Gastroesophageal sphincter (tissue), 4 donors: ENCODE results near the gene ZNF497. TPM values are rescaled to one million over a fixed set of nuclear protein-coding genes. Genes with fewer than 3 reads are reported as not detected.

Source experiments
- ATAC-seq: fragments of 150-250 bp; one replicate; pipeline ENCODE4 v1.9.1; 2016; ENCODE audit warnings: mild to moderate bottlenecking, moderate library complexity
- H3K27ac ChIP-seq, 4 donors: fragments of 200-600 bp; sonication (generic) in 3 of 4; 1 replicate in 3 of 4; 2 replicates in 1 of 4; pipeline ENCODE4 v1.5.1; 2016 to 2019
- H3K27me3 ChIP-seq: fragments of 200-600 bp; sonication (generic); one replicate; pipeline ENCODE4 v1.5.1; 2019
- H3K36me3 ChIP-seq, 2 donors: fragments of 200-600 bp; sonication (generic); one replicate each; pipeline ENCODE4 v1.5.1; 2019; ENCODE audit warnings: control low read depth in 1 of 2
- H3K4me1 ChIP-seq, 3 donors: fragments of 200-600 bp; sonication (generic); 1 replicate in 2 of 3; 2 replicates in 1 of 3; pipeline ENCODE4 v1.5.1; 2016 to 2019; ENCODE audit warnings: control low read depth in 2 of 3
- H3K4me3 ChIP-seq, 2 donors: fragments of 200-600 bp; sonication (generic); one replicate each; pipeline ENCODE4 v1.5.1; 2019; ENCODE audit warnings: mild to moderate bottlenecking in 1 of 2, moderate library complexity in 1 of 2
- H3K9me3 ChIP-seq, 3 donors: fragments of 200-600 bp; sonication (generic); one replicate each; pipeline ENCODE4 v1.5.1; 2017 to 2019; ENCODE audit warnings: control low read depth in 2 of 3
- CTCF ChIP-seq, 4 experiments: fragments of 200-600 bp in 2 of 4; fragments of 450-650 bp in 2 of 4; sonication (generic) in 1 of 4; IDR thresholded peaks; one replicate each; pipeline ENCODE4 v1.5.1; 2017 to 2019; ENCODE audit warnings: antibody characterized with exemption in 4 of 4, mild to moderate bottlenecking in 2 of 4, moderate library complexity in 2 of 4
- EP300 ChIP-seq: sonication (generic); formaldehyde crosslinking; IDR thresholded peaks from one replicate; pipeline ENCODE4 v1.6.1; 2017; ENCODE audit warnings: antibody characterized with exemption, mild to moderate bottlenecking
- POLR2A ChIP-seq, 2 donors: fragments of 450-650 bp; IDR thresholded peaks; one replicate each; pipeline ENCODE4 v1.6.1; 2017; ENCODE audit warnings: antibody characterized with exemption in 2 of 2, mild to moderate bottlenecking in 2 of 2, moderate library complexity in 1 of 2
- POLR2AphosphoS5 ChIP-seq: sonication (generic); formaldehyde crosslinking; IDR thresholded peaks from one replicate; pipeline ENCODE4 v1.6.1; 2017; ENCODE audit warnings: antibody characterized with exemption
- WGBS, 2 donors: methylation state at CpG; one replicate each; pipeline ENCODE4 v1.1.5; 2018; ENCODE audit warnings: low coverage in 1 of 2; 5-methylcytosine and 5-hydroxymethylcytosine counted together
- total RNA-seq, 4 donors: library from RNA; depleted of rRNA; stranded (reverse); fragments of >200 nt; gene quantifications; one replicate each; pipeline ENCODE4 v1.1.0, GENCODE V29; 2016

Gene ZNF497
- total RNA-seq, 4 donors from 2014 or later = 0.77 to 2.2 (median 1.6) TPM

GRCh38 chr19:58336820-58337219, 25.7 kb downstream of the ZNF497 start:
- Histone ChIP-seq H3K4me3 (no peak overlapping the region), H3K27ac (no peak overlapping the region), H3K9me3 (no peaks in the 10 kb centered on the region), H3K4me1 (no peaks in the 10 kb centered on the region), H3K27me3 (no peaks in the 10 kb centered on the region), H3K36me3 (peaks cover 0 to 71% of the 10 kb centered on the region in 2 donors)
- TF ChIP-seq POLR2A (IDR thresholded peaks at IDR 0.05) = no peak
- no peak for TF ChIP-seq CTCF (IDR thresholded peaks at IDR 0.05)
- no peak for TF ChIP-seq POLR2AphosphoS5
- no peak for TF ChIP-seq EP300
- 100% methylated on average over 2 of the region's 4 CpGs for WGBS, 2 donors
- ATAC-seq = no peak

GRCh38 chr19:58336216-58336615, 26.3 kb downstream of the ZNF497 start:
- Histone ChIP-seq H3K9me3 (no peaks in the 10 kb centered on the region), H3K27me3 (no peaks in the 10 kb centered on the region), H3K36me3 (peaks cover 0 to 65% of the 10 kb centered on the region in 2 donors), H3K4me3 (no peak overlapping the region), H3K4me1 (no peaks in the 10 kb centered on the region), H3K27ac (no peak overlapping the region)
- TF ChIP-seq POLR2A (IDR thresholded peaks at IDR 0.05) = no peak
- TF ChIP-seq CTCF (IDR thresholded peaks at IDR 0.05) = no peak
- TF ChIP-seq EP300 = no peak
- TF ChIP-seq POLR2AphosphoS5 = no peak
- 75 to 80% methylated on average over 1 of the region's 1 CpG for WGBS, 2 donors
- no peak for ATAC-seq

GRCh38 chr19:58335630-58336029, 26.9 kb downstream of the ZNF497 start:
- ATAC-seq = no peak
- H3K36me3 ChIP-seq = peaks cover 0 to 59% of the 10 kb centered on the region in 2 donors
- no peak for TF ChIP-seq POLR2AphosphoS5
- TF ChIP-seq EP300 = no peak
- TF ChIP-seq POLR2A (IDR thresholded peaks at IDR 0.05) = no peak
- no peak overlapping the region for H3K4me3 ChIP-seq
- no peak overlapping the region for H3K27ac ChIP-seq
- no peaks in the 10 kb centered on the region for H3K4me1 ChIP-seq
- 100% methylated on average over 1 of the region's 3 CpGs; no CpG with 5 or more reads in 1 of the 2 donors for WGBS, 2 donors
- no peaks in the 10 kb centered on the region for H3K9me3 ChIP-seq
- no peaks in the 10 kb centered on the region for H3K27me3 ChIP-seq

GRCh38 chr19:58334691-58335249, 27.8 kb downstream of the ZNF497 start:
- no peak for TF ChIP-seq CTCF (IDR thresholded peaks at IDR 0.05)
- TF ChIP-seq EP300 = no peak
- no peak for TF ChIP-seq POLR2A (IDR thresholded peaks at IDR 0.05)
- TF ChIP-seq POLR2AphosphoS5 = no peak
- Histone ChIP-seq H3K27me3 (no peaks in the 10 kb centered on the region), H3K27ac (no peak overlapping the region), H3K36me3 (peaks cover 0 to 52% of the 10 kb centered on the region in 2 donors), H3K9me3 (no peaks in the 10 kb centered on the region), H3K4me3 (no peak overlapping the region), H3K4me1 (no peaks in the 10 kb centered on the region)
- no peak for ATAC-seq
- WGBS, 2 donors = 83% methylated on average over 2 of the region's 19 CpGs; no CpG with 5 or more reads in 1 of the 2 donors

- no peak overlapping the region for H3K27ac ChIP-seq
- H3K4me3 ChIP-seq = no peak overlapping the region
- peaks cover 0 to 31% of the 10 kb centered on the region in 2 donors for H3K36me3 ChIP-seq
- no peaks in the 10 kb centered on the region for H3K9me3 ChIP-seq
- H3K4me1 ChIP-seq = peaks cover 3 to 18% (median 5%) of the 10 kb centered on the region in 3 donors
- WGBS, 2 donors = 57 to 90% methylated on average over 1 of the region's 1 CpG
- TF ChIP-seq CTCF (IDR thresholded peaks at IDR 0.05) (no peak), POLR2A (IDR thresholded peaks at IDR 0.05) (no peak), POLR2AphosphoS5 (no peak), EP300 (no peak)
- H3K27me3 ChIP-seq = no peaks in the 10 kb centered on the region
- no peak for ATAC-seq
Measured at GRCh38 chr19:58332697-58333096, 29.9 kb downstream of the ZNF497 start.
